ENCODE data around the gene BARHL2.

The BARHL2 gene

GRCh38 chr1:90716552-90717355 is at the start of gene BARHL2:
TSS of gene BARHL2 (minus strand) at chr1:90717302. CDS start at chr1:90717195, 107 bp downstream.
- DNase-seq (ENCODE audit: low spot score) = no peak

GRCh38 chr1:90763930-90764329 is 46.8 kb upstream of the BARHL2 start:
- no peak for DNase-seq (ENCODE audit: low spot score)

GRCh38 chr1:90763506-90763905 is 46.4 kb upstream of the BARHL2 start:
- no peak for DNase-seq (ENCODE audit: low spot score)

GRCh38 chr1:90761781-90762589 is 44.9 kb upstream of the BARHL2 start:
- no peak for DNase-seq (ENCODE audit: low spot score)

GRCh38 chr1:90761156-90761555 is 44.1 kb upstream of the BARHL2 start:
- DNase-seq (ENCODE audit: low spot score) = no peak

- DNase-seq (ENCODE audit: low spot score) = no peak
Observed at GRCh38 chr1:90753556-90753955, 36.5 kb upstream of the BARHL2 start.

- no peak for DNase-seq (ENCODE audit: low spot score)
Observed at GRCh38 chr1:90748668-90749067, 31.6 kb upstream of the BARHL2 start.

GRCh38 chr1:90746857-90747256 is 29.8 kb upstream of the BARHL2 start:
- DNase-seq (ENCODE audit: low spot score) = no peak

GRCh38 chr1:90745972-90746371 is 28.9 kb upstream of the BARHL2 start:
- no peak for DNase-seq (ENCODE audit: low spot score)

GRCh38 chr1:90732136-90732535 is 15.0 kb upstream of the BARHL2 start:
- no peak for DNase-seq (ENCODE audit: low spot score)

GRCh38 chr1:90731382-90732050 is 14.4 kb upstream of the BARHL2 start:
- no peak for DNase-seq (ENCODE audit: low spot score)

- no peak for DNase-seq (ENCODE audit: low spot score)
Observed at GRCh38 chr1:90730243-90731022, 13.3 kb upstream of the BARHL2 start.

- peak; percentile 81 for DNase-seq (ENCODE audit: low spot score)
Observed at GRCh38 chr1:90729504-90730242, 12.6 kb upstream of the BARHL2 start.

- no peak for DNase-seq (ENCODE audit: low spot score)
Observed at GRCh38 chr1:90728502-90729287, 11.6 kb upstream of the BARHL2 start.

GRCh38 chr1:90727917-90728501 is 10.9 kb upstream of the BARHL2 start:
- no peak for DNase-seq (ENCODE audit: low spot score)

- no peak for DNase-seq (ENCODE audit: low spot score)
Observed at GRCh38 chr1:90726986-90727480, 9.9 kb upstream of the BARHL2 start.

GRCh38 chr1:90726425-90726985 is 9.4 kb upstream of the BARHL2 start:
- no peak for DNase-seq (ENCODE audit: low spot score)

- no peak for DNase-seq (ENCODE audit: low spot score)
Observed at GRCh38 chr1:90725657-90726424, 8.7 kb upstream of the BARHL2 start.
